ENCODE measurements around the gene VANGL1. TPM values are rescaled to one million over a fixed set of nuclear protein-coding genes. Genes with fewer than 3 reads are reported as not detected.

The VANGL1 gene
- total and polyA plus RNA-seq, 9 donors, result 1.8 to 11.0 (median 8.8) TPM

GRCh38 chr1:115705085-115705951 is 63.5 kb downstream of the VANGL1 start:
- intact Hi-C loops (cut with DNase I), result no loop called here

GRCh38 chr1:115705963-115706362 is 64.2 kb downstream of the VANGL1 start:
- intact Hi-C loops (cut with DNase I), result no loop called here
- 51 to 66% (median 64%) methylated on average over 9 of the region's 9 CpGs for WGBS, 3 donors
- TF ChIP-seq CTCF (IDR thresholded peaks at IDR 0.05) (no peak), EP300 (IDR thresholded peaks at IDR 0.05) (no peak), POLR2A (IDR thresholded peaks at IDR 0.05) (no peak)

More at GRCh38 chr1:115705085-115705951, 63.5 kb downstream of the VANGL1 start:
- Histone ChIP-seq H3K9me3 (no peaks in the 10 kb centered on the region), H3K27me3 (no peaks in the 10 kb centered on the region), H3K4me3 (no peak overlapping the region), H3K27ac (no peak overlapping the region), H3K4me1 (ENCODE audit: insufficient read depth) (no peaks in the 10 kb centered on the region), H3K36me3 (no peaks in the 10 kb centered on the region)
- WGBS, 3 donors, result 76 to 78% (median 78%) methylated on average over 12 of the region's 12 CpGs
- TF ChIP-seq CTCF (IDR thresholded peaks at IDR 0.05), result no peak
- DNase-seq, result no peak

GRCh38 chr1:115706587-115707425 is 65.0 kb downstream of the VANGL1 start:
- 25 to 40% (median 34%) methylated on average over 8 of the region's 8 CpGs for WGBS, 3 donors
- Histone ChIP-seq H3K27ac (no peak overlapping the region), H3K4me1 (ENCODE audit: insufficient read depth) (no peaks in the 10 kb centered on the region), H3K36me3 (no peaks in the 10 kb centered on the region), H3K9me3 (no peaks in the 10 kb centered on the region), H3K4me3 (no peak overlapping the region), H3K27me3 (no peaks in the 10 kb centered on the region)
- intact Hi-C loops (cut with DNase I), result no loop called here
- no peak for DNase-seq
- TF ChIP-seq CTCF (IDR thresholded peaks at IDR 0.05) (peak in 2 of 3 donors; percentile 26 to 57), EP300 (IDR thresholded peaks at IDR 0.05) (no peak), POLR2A (IDR thresholded peaks at IDR 0.05) (no peak)

More at GRCh38 chr1:115705963-115706362, 64.2 kb downstream of the VANGL1 start:
- Histone ChIP-seq H3K9me3 (no peaks in the 10 kb centered on the region), H3K36me3 (no peaks in the 10 kb centered on the region), H3K4me3 (no peak overlapping the region), H3K27me3 (no peaks in the 10 kb centered on the region), H3K27ac (no peak overlapping the region), H3K4me1 (ENCODE audit: insufficient read depth) (no peaks in the 10 kb centered on the region)
- DNase-seq, result no peak

GRCh38 chr1:115710859-115711624 is 69.3 kb downstream of the VANGL1 start:
- DNase-seq, result no peak
- no peak overlapping the region for H3K4me3 ChIP-seq
- 54 to 65% (median 54%) methylated on average over 9 of the region's 9 CpGs for WGBS, 3 donors
- H3K27ac ChIP-seq, result no peak overlapping the region
- H3K9me3 ChIP-seq, result no peaks in the 10 kb centered on the region
- H3K36me3 ChIP-seq, result no peaks in the 10 kb centered on the region
- no peak for TF ChIP-seq EP300 (IDR thresholded peaks at IDR 0.05)
- no peaks in the 10 kb centered on the region for H3K27me3 ChIP-seq
- no peaks in the 10 kb centered on the region for H3K4me1 ChIP-seq (ENCODE audit: insufficient read depth)
- intact Hi-C loops (cut with DNase I), result loop anchor here in 2 of 4 donors (10.0 kb wide), 2 partner anchors 54 to 64 kb away; partner anchors contain the start of gene CASQ2 (in 1 of the 2)
